Epithelial cell of esophagus (primary cell): ENCODE results near the gene SPTBN4.
A peak's percentile ranks its signal among the peaks of the same experiment; 100 is the strongest.
"Not testable (repeated sequence)": the region's sequence is repeated elsewhere in the genome, so short reads cannot be mapped to it uniquely, and the experiment has no call there.

Experiments
- DNase-seq: peaks from one replicate; pipeline ENCODE4 v3.0.0; 2010; ENCODE audit warnings: low read depth
- H3K4me3 ChIP-seq: 2 replicates; pipeline ENCODE4 v1.5.1; 2011; ENCODE audit warnings: mild to moderate bottlenecking, low read length, control low read depth
- TF ChIP-seq, protein P1 (sequence below): IDR thresholded peaks from 2 replicates; pipeline ENCODE4 v1.5.1; 2011; ENCODE audit warnings: low read depth, mild to moderate bottlenecking, low read length, control low read depth, inconsistent platforms; ENCODE audit not compliant: insufficient read depth; ENCODE audit errors: missing control alignments

Gene SPTBN4

DNA sequence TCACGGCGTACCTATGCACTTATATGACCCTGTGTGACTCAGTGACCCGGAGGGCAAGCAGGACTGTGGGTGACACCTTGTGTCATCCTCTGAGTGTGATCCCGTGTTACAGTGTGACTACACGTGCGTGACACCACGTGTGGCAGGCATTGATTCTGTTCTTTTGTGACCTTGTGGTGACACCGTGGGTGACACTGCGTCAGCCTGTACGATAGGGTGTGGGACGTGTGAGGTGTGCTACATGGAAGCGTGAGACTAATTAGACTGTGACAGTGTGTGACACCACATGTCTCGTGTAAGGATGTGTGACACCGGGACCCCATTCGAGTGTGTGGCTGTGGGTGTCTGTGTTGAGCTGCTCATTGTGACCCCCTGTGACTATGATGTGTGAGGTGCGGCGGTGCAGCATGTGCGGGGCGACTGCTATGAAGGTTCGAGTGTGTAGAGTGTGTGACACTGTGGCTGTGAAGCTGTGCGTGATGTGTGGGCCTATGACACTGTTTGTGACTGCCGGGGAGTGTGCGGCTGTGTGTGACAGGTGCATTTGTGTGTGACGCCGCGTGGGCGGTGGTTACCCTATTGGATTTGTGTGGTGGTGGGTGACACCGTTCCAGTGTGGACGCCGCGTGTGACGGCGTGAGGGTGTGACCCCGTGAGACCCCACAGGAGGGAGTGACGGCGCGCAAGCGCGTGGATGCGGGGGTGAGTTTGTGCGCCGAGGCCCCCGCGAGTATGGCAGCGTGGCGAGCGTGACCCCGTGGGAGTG is 399 bp upstream of the SPTBN4 start:
- TF ChIP-seq, protein P1, sequence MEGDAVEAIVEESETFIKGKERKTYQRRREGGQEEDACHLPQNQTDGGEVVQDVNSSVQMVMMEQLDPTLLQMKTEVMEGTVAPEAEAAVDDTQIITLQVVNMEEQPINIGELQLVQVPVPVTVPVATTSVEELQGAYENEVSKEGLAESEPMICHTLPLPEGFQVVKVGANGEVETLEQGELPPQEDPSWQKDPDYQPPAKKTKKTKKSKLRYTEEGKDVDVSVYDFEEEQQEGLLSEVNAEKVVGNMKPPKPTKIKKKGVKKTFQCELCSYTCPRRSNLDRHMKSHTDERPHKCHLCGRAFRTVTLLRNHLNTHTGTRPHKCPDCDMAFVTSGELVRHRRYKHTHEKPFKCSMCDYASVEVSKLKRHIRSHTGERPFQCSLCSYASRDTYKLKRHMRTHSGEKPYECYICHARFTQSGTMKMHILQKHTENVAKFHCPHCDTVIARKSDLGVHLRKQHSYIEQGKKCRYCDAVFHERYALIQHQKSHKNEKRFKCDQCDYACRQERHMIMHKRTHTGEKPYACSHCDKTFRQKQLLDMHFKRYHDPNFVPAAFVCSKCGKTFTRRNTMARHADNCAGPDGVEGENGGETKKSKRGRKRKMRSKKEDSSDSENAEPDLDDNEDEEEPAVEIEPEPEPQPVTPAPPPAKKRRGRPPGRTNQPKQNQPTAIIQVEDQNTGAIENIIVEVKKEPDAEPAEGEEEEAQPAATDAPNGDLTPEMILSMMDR, result no peak
- DNase-seq, result peak; percentile 5
- peak overlapping the region; percentile 47 for H3K4me3 ChIP-seq

DNA sequence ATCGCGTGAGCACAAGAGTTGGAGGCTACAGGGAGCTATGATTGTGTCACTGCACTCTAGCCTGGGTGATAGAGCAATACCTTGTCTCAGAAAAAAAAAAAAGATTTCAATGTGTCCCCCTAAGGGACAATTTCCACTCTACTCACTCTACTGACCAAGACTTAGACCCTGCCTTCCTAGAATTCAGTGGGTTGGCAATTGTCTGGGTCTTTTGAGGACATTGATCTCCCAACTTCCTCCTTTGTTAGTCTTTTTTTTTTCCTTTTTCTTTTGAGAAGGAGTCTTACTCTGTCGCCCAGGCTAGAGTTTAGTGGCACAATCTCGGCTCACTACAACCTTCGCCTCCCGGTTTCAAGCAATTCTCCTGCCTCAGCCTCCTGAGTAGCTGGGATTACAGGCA is 2.2 kb downstream of the SPTBN4 start:
- H3K4me3 ChIP-seq, result no peak overlapping the region
- no peak for DNase-seq
- TF ChIP-seq, protein P1, result no peak

DNA sequence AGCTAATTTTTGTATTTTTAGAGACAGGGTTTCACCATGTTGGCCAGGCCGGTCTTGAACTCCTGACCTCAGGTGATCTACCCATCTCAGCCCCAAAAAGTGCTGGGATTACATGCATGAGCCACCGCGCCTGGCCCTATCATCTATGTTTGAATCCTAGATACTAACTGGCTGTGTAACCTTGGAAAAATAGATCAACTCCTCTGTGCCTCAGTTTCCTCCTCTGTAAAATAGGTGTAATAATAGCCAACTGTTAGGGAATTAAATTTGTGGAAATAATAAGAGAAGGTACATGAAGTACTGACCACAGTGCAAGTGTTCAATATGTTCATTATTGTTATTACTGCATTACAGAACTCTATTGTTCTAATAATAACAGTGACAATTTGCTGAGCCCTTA is 4.3 kb downstream of the SPTBN4 start:
- TF ChIP-seq, protein P1, result no peak
- DNase-seq, result no peak
- no peak overlapping the region for H3K4me3 ChIP-seq

DNA sequence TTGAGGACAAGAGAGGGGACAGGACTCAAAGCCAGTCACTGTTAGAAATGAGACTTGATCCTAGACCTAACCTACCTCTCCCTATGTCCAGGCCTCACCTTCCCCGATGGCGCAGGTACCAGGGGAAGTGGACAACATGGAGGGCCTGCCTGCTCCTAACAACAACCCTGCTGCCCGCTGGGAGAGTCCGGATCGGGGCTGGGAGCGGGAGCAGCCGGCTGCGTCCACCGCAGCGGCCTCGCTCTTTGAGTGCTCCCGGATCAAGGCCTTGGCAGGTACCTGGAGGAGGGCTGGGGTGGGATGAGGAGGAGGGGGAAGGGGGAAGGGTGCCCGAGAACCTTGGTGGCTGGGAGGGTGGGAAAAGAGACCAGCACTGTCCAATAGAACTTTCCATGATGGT is 5.7 kb downstream of the SPTBN4 start:
- no peak for DNase-seq
- no peak overlapping the region for H3K4me3 ChIP-seq
- TF ChIP-seq, protein P1, result no peak

DNA sequence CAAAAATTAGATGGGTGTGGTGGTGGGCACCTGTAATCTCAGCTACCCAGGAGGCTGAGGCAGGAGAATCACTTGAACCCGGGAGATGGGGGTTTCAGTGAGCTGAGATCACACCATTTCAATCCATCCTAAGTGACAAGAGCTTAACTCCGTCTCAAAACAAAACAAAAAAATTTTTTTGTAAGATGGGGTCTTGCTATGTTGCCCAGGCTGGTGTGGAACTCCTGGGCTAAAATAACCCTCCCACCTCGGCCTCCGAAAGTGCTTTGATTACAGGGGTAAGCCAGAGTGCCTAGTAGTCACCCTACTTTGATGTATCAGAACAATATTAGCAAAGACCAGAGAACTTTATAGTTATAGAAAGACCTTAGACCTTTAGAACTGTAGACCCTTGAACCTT is 7.9 kb downstream of the SPTBN4 start:
- DNase-seq, result no peak
- TF ChIP-seq, protein P1, result no peak

DNA sequence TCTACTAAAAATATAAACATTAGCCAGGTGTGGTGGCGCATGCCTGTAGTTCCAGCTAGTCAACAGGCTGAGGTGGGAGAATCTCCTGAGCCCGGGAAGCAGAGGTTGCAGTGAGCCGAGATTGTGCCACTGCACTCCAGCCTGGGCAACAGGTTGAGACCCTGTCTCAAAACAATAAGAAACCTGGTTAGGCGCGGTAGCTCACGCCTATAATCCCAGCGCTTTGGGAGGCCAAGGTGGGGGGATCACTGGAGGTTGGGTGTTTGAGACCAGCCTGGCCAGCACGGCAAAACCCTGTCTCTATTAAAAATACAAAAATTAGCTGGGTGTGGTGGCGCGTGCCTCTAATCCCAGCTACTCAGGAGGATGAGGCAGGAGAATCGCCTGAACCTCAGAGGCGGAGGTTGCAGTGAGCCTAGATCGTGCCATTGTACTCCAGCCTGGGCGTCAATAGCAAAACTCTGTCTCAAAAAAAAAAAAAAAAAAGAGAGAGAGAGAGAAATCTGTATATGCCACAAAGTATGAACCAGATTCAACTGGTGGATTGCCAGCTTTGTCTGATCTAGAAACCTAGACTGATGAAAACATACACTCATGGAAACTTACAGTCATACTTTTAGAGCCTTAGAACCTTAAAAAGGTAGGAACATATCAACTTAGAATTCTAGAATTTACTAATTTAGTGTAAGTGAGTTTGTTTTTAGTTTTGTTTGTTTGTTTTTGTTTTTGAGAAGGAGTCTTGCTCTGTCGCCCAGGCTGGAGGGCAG is 9.3 kb downstream of the SPTBN4 start:
- not testable (repeated sequence) for H3K4me3 ChIP-seq, DNase-seq

More for the DNA sequence above, 7.9 kb downstream of the SPTBN4 start:
- H3K4me3 ChIP-seq, result no peak overlapping the region

DNA sequence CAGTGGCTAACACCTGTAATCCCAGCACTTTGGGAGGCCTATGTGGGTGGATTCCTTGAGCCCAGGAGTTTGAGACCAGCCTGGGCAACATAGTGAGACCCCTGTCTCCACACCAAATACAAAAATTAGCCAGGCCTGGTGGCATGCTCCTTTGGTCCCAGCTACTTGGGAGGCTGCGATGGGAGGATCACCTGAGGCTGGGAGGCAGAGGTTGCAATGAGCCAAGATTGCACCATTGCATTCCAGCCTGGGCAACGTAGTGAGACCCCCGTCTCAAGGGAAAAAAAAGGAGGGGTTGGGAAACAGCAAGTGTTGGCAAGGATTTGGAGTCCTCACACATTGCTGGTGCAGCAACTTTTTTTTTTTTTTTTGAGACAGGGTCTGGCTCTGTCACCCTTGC is 19.2 kb downstream of the SPTBN4 start:
- TF ChIP-seq, protein P1, result no peak
- H3K4me3 ChIP-seq, result no peak overlapping the region
- DNase-seq, result no peak
